Activated CD4-positive, alpha-beta T cell treated with anti-CD3 and anti-CD28 coated beads for 36 hours (primary cell): ENCODE measurements around the gene CYRIA. TPM values are rescaled to one million over a fixed set of nuclear protein-coding genes. Genes with fewer than 3 reads are reported as not detected.

Experiments used
- ATAC-seq: fragments of 200-7000 bp; cut with Tn5 transposase; one replicate; pipeline ENCODE4 v1.10.0; 2021; ENCODE audit warnings: mild to moderate bottlenecking, moderate library complexity
- CTCF ChIA-PET: fragments of 350-600 bp; sonication (Branson Sonifier 250); formaldehyde crosslinking; loops from one replicate; lab custom pipeline; 2021; ENCODE audit warnings: antibody characterized with exemption; lab: Charles Lee
- POLR2A ChIA-PET: fragments of 350-600 bp; sonication (Branson Sonifier 250); formaldehyde crosslinking; loops from one replicate; lab custom pipeline; 2021; ENCODE audit warnings: antibody characterized with exemption, inconsistent platforms; lab: Charles Lee
- DNase-seq: peaks from one replicate; pipeline ENCODE4 v3.0.0-alpha.2; 2020
- H3K27ac Mint-ChIP-seq: one replicate; pipeline ENCODE4 v1.8.0; 2021; ENCODE audit warnings: mixed read lengths
- H3K27me3 Mint-ChIP-seq: one replicate; pipeline ENCODE4 v1.8.0; 2021; ENCODE audit warnings: mixed read lengths
- H3K36me3 Mint-ChIP-seq: one replicate; pipeline ENCODE4 v1.8.0; 2021; ENCODE audit warnings: low read depth, mixed read lengths
- H3K4me1 Mint-ChIP-seq: one replicate; pipeline ENCODE4 v1.8.0; 2021; ENCODE audit warnings: mixed read lengths
- H3K4me3 Mint-ChIP-seq: one replicate; pipeline ENCODE4 v1.8.0; 2021; ENCODE audit warnings: mild to moderate bottlenecking, moderate library complexity, mixed read lengths
- H3K9me3 Mint-ChIP-seq: one replicate; pipeline ENCODE4 v1.8.0; 2021; ENCODE audit warnings: low read depth, mixed read lengths
- intact Hi-C, 2 experiments: fragments of 100-400 bp; cut with DNase I in 1 of 2; cut with micrococcal nuclease in 1 of 2; formaldehyde crosslinking; loops; one replicate each; pipeline versions ENCODE4 v1.14.2 to v1.15.1; 2022 to 2024; cut with DNase I, micrococcal nuclease
- total RNA-seq, 2 experiments: library from RNA; stranded (reverse); gene quantifications; one replicate each; pipeline ENCODE4 v1.2.3, GENCODE V29; 2021

CYRIA gene
- total RNA-seq, 2 experiments from 2014 or later = 2.5 to 2.8 TPM

GRCh38 chr2:16685340-16685715 lies 19.7 kb upstream of the CYRIA start:
- Mint-ChIP-seq H3K27ac (no peak overlapping the region), H3K36me3 (no peaks in the 10 kb centered on the region), H3K9me3 (no peaks in the 10 kb centered on the region), H3K27me3 (peaks cover 22% of the 10 kb centered on the region), H3K4me1 (no peaks in the 10 kb centered on the region), H3K4me3 (no peak overlapping the region)
- no peak for ATAC-seq
- no peak for DNase-seq
- CTCF ChIA-PET = no interaction called here
- POLR2A ChIA-PET = no interaction called here
- intact Hi-C loops = no loop called here

- Mint-ChIP-seq H3K9me3 (no peaks in the 10 kb centered on the region), H3K27ac (no peak overlapping the region), H3K36me3 (no peaks in the 10 kb centered on the region), H3K4me3 (no peak overlapping the region), H3K27me3 (peaks cover 22% of the 10 kb centered on the region), H3K4me1 (no peaks in the 10 kb centered on the region)
- no peak for ATAC-seq
- no peak for DNase-seq
- intact Hi-C loops = no loop called here
- ChIA-PET POLR2A (no interaction called here), CTCF (no interaction called here)
Measured at GRCh38 chr2:16684676-16685339, 19.2 kb upstream of the CYRIA start.

GRCh38 chr2:16683576-16683975 lies 17.9 kb upstream of the CYRIA start:
- Mint-ChIP-seq H3K4me3 (no peak overlapping the region), H3K9me3 (peaks cover 2% of the 10 kb centered on the region), H3K27ac (no peak overlapping the region), H3K4me1 (no peaks in the 10 kb centered on the region), H3K36me3 (no peaks in the 10 kb centered on the region), H3K27me3 (peaks cover 20% of the 10 kb centered on the region)
- DNase-seq (no peak), ATAC-seq (no peak)
- ChIA-PET CTCF (no interaction called here), POLR2A (no interaction called here)
- intact Hi-C loops = no loop called here

- no peak overlapping the region for H3K27ac Mint-ChIP-seq
- ATAC-seq (no peak), DNase-seq (no peak)
- no peaks in the 10 kb centered on the region for H3K4me1 Mint-ChIP-seq
- ChIA-PET CTCF (interaction anchor here (0.8 kb wide), 1 partner anchor 65 kb away, joined by 3 read pairs; no protein-coding TSS in a partner anchor), POLR2A (no interaction called here)
- H3K36me3 Mint-ChIP-seq = no peaks in the 10 kb centered on the region
- peaks cover 8% of the 10 kb centered on the region for H3K9me3 Mint-ChIP-seq
- intact Hi-C loops = no loop called here
- H3K4me3 Mint-ChIP-seq = no peak overlapping the region
- peaks cover 16% of the 10 kb centered on the region for H3K27me3 Mint-ChIP-seq
Measured at GRCh38 chr2:16682431-16683118, 16.9 kb upstream of the CYRIA start.

- ChIA-PET CTCF (no interaction called here), POLR2A (no interaction called here)
- Mint-ChIP-seq H3K27me3 (peaks cover 15% of the 10 kb centered on the region), H3K27ac (no peak overlapping the region), H3K36me3 (no peaks in the 10 kb centered on the region), H3K4me1 (no peaks in the 10 kb centered on the region), H3K9me3 (peaks cover 10% of the 10 kb centered on the region), H3K4me3 (no peak overlapping the region)
- intact Hi-C loops = no loop called here
- DNase-seq (no peak), ATAC-seq (no peak)
Measured at GRCh38 chr2:16680781-16681180, 15.1 kb upstream of the CYRIA start.

- H3K9me3 Mint-ChIP-seq = peaks cover 10% of the 10 kb centered on the region
- intact Hi-C loops = no loop called here
Measured at GRCh38 chr2:16680304-16680703, 14.7 kb upstream of the CYRIA start.

GRCh38 chr2:16678964-16679363 lies 13.3 kb upstream of the CYRIA start:
- CTCF ChIA-PET = interaction anchor here (1.1 to 2.2 kb wide), 5 partner anchors 9 to 70 kb away, joined by 3 to 6 read pairs (median 4); no protein-coding TSS in a partner anchor
- ATAC-seq (no peak), DNase-seq (no peak)
- intact Hi-C loops = no loop called here
- H3K4me1 Mint-ChIP-seq = no peaks in the 10 kb centered on the region
- H3K4me3 Mint-ChIP-seq = no peak overlapping the region
- peaks cover 10% of the 10 kb centered on the region for H3K9me3 Mint-ChIP-seq
- no peaks in the 10 kb centered on the region for H3K36me3 Mint-ChIP-seq
- POLR2A ChIA-PET = no interaction called here
- no peak overlapping the region for H3K27ac Mint-ChIP-seq
- H3K27me3 Mint-ChIP-seq = peaks cover 19% of the 10 kb centered on the region

More at GRCh38 chr2:16680304-16680703, 14.7 kb upstream of the CYRIA start:
- Mint-ChIP-seq H3K4me3 (no peak overlapping the region), H3K4me1 (no peaks in the 10 kb centered on the region), H3K27ac (no peak overlapping the region), H3K36me3 (no peaks in the 10 kb centered on the region), H3K27me3 (peaks cover 18% of the 10 kb centered on the region)
- no peak for DNase-seq
- CTCF ChIA-PET = interaction anchor here (1.5 kb wide), 1 partner anchor 26 kb away, joined by 3 read pairs; no protein-coding TSS in a partner anchor
- POLR2A ChIA-PET = no interaction called here
- ATAC-seq = no peak

- CTCF ChIA-PET = interaction anchor here (1.1 to 2.2 kb wide), 2 partner anchors 8 to 69 kb away, joined by 3 to 6 read pairs; no protein-coding TSS in a partner anchor
- Mint-ChIP-seq H3K4me3 (no peak overlapping the region), H3K4me1 (no peaks in the 10 kb centered on the region), H3K27ac (no peak overlapping the region), H3K27me3 (peaks cover 18% of the 10 kb centered on the region), H3K9me3 (peaks cover 10% of the 10 kb centered on the region), H3K36me3 (no peaks in the 10 kb centered on the region)
- DNase-seq (no peak), ATAC-seq (no peak)
- intact Hi-C loops = no loop called here
- POLR2A ChIA-PET = no interaction called here
Measured at GRCh38 chr2:16677875-16678274, 12.2 kb upstream of the CYRIA start.

GRCh38 chr2:16675781-16676180 lies 10.1 kb upstream of the CYRIA start:
- Mint-ChIP-seq H3K4me3 (no peak overlapping the region), H3K4me1 (no peaks in the 10 kb centered on the region), H3K36me3 (no peaks in the 10 kb centered on the region), H3K27me3 (peaks cover 14% of the 10 kb centered on the region), H3K27ac (no peak overlapping the region), H3K9me3 (peaks cover 10% of the 10 kb centered on the region)
- no peak for DNase-seq
- no peak for ATAC-seq
- intact Hi-C loops = no loop called here
- CTCF ChIA-PET = no interaction called here
- POLR2A ChIA-PET = no interaction called here

GRCh38 chr2:16674154-16674553 lies 8.5 kb upstream of the CYRIA start:
- ATAC-seq (no peak), DNase-seq (no peak)
- Mint-ChIP-seq H3K36me3 (no peaks in the 10 kb centered on the region), H3K27me3 (peaks cover 14% of the 10 kb centered on the region), H3K4me1 (no peaks in the 10 kb centered on the region), H3K4me3 (no peak overlapping the region), H3K27ac (no peak overlapping the region), H3K9me3 (peaks cover 8% of the 10 kb centered on the region)
- POLR2A ChIA-PET = no interaction called here
- CTCF ChIA-PET = no interaction called here
- intact Hi-C loops = no loop called here

GRCh38 chr2:16671760-16672159 lies 6.1 kb upstream of the CYRIA start:
- CTCF ChIA-PET = no interaction called here

GRCh38 chr2:16669388-16669787 lies 3.8 kb upstream of the CYRIA start:
- H3K27ac Mint-ChIP-seq = no peak overlapping the region
- ChIA-PET CTCF (interaction anchor here (1.5 to 2.0 kb wide), 2 partner anchors 9 to 10 kb away, joined by 3 to 6 read pairs; no protein-coding TSS in a partner anchor), POLR2A (no interaction called here)
- intact Hi-C loops = loop anchor here in 1 of 2 experiments (5.0 kb wide), 1 partner anchor 58 kb away; no protein-coding TSS in a partner anchor
- no peaks in the 10 kb centered on the region for H3K36me3 Mint-ChIP-seq
- H3K27me3 Mint-ChIP-seq = peaks cover 24% of the 10 kb centered on the region
- no peaks in the 10 kb centered on the region for H3K9me3 Mint-ChIP-seq
- no peak overlapping the region for H3K4me3 Mint-ChIP-seq
- DNase-seq (no peak), ATAC-seq (no peak)
- peaks cover 16% of the 10 kb centered on the region for H3K4me1 Mint-ChIP-seq

More at GRCh38 chr2:16671760-16672159, 6.1 kb upstream of the CYRIA start:
- peaks cover 20% of the 10 kb centered on the region for H3K27me3 Mint-ChIP-seq
- no peaks in the 10 kb centered on the region for H3K9me3 Mint-ChIP-seq
- POLR2A ChIA-PET = no interaction called here
- H3K4me1 Mint-ChIP-seq = peaks cover 2% of the 10 kb centered on the region
- H3K36me3 Mint-ChIP-seq = no peaks in the 10 kb centered on the region
- intact Hi-C loops = no loop called here
- H3K27ac Mint-ChIP-seq = no peak overlapping the region
- DNase-seq = no peak
- no peak overlapping the region for H3K4me3 Mint-ChIP-seq
- ATAC-seq = no peak
